Liver (tissue), 3 donors: ENCODE results near the gene KANK2.

Experiments used
- ATF3 ChIP-seq: IDR thresholded peaks from 2 replicates; pipeline ENCODE4 v1.6.1; 2016; ENCODE audit warnings: antibody characterized with exemption
- JUND ChIP-seq, 2 donors: IDR thresholded peaks; 2 replicates each; pipeline ENCODE4 v1.6.1; 2016; ENCODE audit warnings: antibody characterized with exemption in 2 of 2
- MAX ChIP-seq: IDR thresholded peaks from 2 replicates; pipeline ENCODE4 v1.6.1; 2016; ENCODE audit warnings: antibody characterized with exemption
- RAD21 ChIP-seq, 2 donors: IDR thresholded peaks; 2 replicates each; pipeline ENCODE4 v1.6.1; 2016; ENCODE audit warnings: antibody characterized with exemption in 2 of 2, mild to moderate bottlenecking in 2 of 2
- REST ChIP-seq: IDR thresholded peaks from 2 replicates; pipeline ENCODE4 v1.6.1; 2016; ENCODE audit warnings: antibody characterized with exemption, mild to moderate bottlenecking
- SP1 ChIP-seq: IDR thresholded peaks from 2 replicates; pipeline ENCODE4 v1.6.1; 2018; ENCODE audit warnings: antibody characterized with exemption, mild to moderate bottlenecking
- TAF1 ChIP-seq: conservative IDR thresholded peaks from 2 replicates; pipeline ENCODE4 v1.6.1; 2016; ENCODE audit warnings: antibody characterized with exemption, mild to moderate bottlenecking
- TF ChIP-seq, protein P1 (sequence below): fragments of 150-350 bp; IDR thresholded peaks from 2 replicates; pipeline ENCODE4 v1.5.1; 2017; ENCODE audit warnings: improper control_type of control experiment, low read depth, low read length; ENCODE audit not compliant: missing input control
- TF ChIP-seq, protein P2 (sequence below): IDR thresholded peaks from 2 replicates; pipeline ENCODE4 v1.6.1; 2016; ENCODE audit warnings: antibody characterized with exemption
- donor health status: healthy.
- donor health status: healthy.

DNA sequence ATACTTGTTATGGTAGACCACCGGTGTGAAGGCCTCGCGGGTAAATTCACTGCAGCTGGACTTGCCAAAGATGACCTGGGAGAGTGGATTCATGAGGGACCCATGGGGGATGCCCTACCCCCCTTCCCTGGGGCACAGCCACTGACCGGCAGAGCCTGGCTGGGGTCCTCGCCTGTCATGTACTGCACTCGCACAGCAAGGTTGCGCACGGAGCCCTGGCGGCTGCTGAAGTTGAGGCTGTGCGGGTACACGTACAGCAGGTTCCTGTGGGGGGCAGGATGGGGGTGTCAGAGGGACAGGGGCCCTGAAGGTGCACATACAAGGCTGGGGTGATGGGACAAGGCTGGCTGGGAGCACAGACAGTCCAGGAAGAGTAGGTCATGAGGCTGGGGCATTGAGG lies 40.7 kb upstream of the KANK2 start:
- TF ChIP-seq, protein P1, sequence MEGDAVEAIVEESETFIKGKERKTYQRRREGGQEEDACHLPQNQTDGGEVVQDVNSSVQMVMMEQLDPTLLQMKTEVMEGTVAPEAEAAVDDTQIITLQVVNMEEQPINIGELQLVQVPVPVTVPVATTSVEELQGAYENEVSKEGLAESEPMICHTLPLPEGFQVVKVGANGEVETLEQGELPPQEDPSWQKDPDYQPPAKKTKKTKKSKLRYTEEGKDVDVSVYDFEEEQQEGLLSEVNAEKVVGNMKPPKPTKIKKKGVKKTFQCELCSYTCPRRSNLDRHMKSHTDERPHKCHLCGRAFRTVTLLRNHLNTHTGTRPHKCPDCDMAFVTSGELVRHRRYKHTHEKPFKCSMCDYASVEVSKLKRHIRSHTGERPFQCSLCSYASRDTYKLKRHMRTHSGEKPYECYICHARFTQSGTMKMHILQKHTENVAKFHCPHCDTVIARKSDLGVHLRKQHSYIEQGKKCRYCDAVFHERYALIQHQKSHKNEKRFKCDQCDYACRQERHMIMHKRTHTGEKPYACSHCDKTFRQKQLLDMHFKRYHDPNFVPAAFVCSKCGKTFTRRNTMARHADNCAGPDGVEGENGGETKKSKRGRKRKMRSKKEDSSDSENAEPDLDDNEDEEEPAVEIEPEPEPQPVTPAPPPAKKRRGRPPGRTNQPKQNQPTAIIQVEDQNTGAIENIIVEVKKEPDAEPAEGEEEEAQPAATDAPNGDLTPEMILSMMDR: no peak
- TF ChIP-seq MAX (no peak), JUND (IDR thresholded peaks at IDR 0.05) (no peak), SP1 (no peak), ATF3 (no peak), TAF1 (no peak), RAD21 (IDR thresholded peaks at IDR 0.05) (no peak), REST (no peak)
- TF ChIP-seq, protein P2, sequence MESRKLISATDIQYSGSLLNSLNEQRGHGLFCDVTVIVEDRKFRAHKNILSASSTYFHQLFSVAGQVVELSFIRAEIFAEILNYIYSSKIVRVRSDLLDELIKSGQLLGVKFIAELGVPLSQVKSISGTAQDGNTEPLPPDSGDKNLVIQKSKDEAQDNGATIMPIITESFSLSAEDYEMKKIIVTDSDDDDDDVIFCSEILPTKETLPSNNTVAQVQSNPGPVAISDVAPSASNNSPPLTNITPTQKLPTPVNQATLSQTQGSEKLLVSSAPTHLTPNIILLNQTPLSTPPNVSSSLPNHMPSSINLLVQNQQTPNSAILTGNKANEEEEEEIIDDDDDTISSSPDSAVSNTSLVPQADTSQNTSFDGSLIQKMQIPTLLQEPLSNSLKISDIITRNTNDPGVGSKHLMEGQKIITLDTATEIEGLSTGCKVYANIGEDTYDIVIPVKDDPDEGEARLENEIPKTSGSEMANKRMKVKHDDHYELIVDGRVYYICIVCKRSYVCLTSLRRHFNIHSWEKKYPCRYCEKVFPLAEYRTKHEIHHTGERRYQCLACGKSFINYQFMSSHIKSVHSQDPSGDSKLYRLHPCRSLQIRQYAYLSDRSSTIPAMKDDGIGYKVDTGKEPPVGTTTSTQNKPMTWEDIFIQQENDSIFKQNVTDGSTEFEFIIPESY: no peak
